Spleen (tissue), 11 donors: Measurements from ENCODE around the gene OSBPL10. TPM values are rescaled to one million over a fixed set of nuclear protein-coding genes. Genes with fewer than 3 reads are reported as not detected.
"Not testable (repeated sequence)": the region's sequence is repeated elsewhere in the genome, so short reads cannot be mapped to it uniquely, and the experiment has no call there.

ENCODE experiments used
- DNase-seq: peaks from one replicate; pipeline ENCODE4 v3.0.0-alpha.2; 2020
- H3K27ac ChIP-seq, 8 donors: fragments of 200-600 bp; sonication (generic) in 7 of 8; 1 replicate in 4 of 8; 2 replicates in 4 of 8; pipeline versions ENCODE4 v1.5.0 to v1.8.0; 2016 to 2021; ENCODE audit warnings: inconsistent platforms in 4 of 8, mild to moderate bottlenecking in 4 of 8, moderate library complexity in 1 of 8
- H3K27me3 ChIP-seq, 7 donors: fragments of 200-600 bp; sonication (generic) in 6 of 7; replicated peaks in 1 of 7; 1 replicate in 4 of 7; 2 replicates in 3 of 7; pipeline versions ENCODE4 v1.5.0 to v1.8.0; 2016 to 2021; ENCODE audit warnings: inconsistent platforms in 3 of 7, mild to moderate bottlenecking in 1 of 7
- H3K36me3 ChIP-seq, 6 donors: fragments of 200-600 bp; sonication (generic) in 5 of 6; 1 replicate in 4 of 6; 2 replicates in 2 of 6; pipeline versions ENCODE4 v1.5.0 to v1.8.0; 2016 to 2021; ENCODE audit warnings: inconsistent platforms in 2 of 6
- H3K4me1 ChIP-seq, 6 donors: fragments of 200-600 bp; sonication (generic) in 5 of 6; 1 replicate in 3 of 6; 2 replicates in 3 of 6; pipeline versions ENCODE4 v1.5.0 to v1.8.0; 2016 to 2021; ENCODE audit warnings: inconsistent platforms in 3 of 6
- H3K4me3 ChIP-seq, 8 donors: fragments of 200-600 bp; sonication (generic) in 7 of 8; 1 replicate in 4 of 8; 2 replicates in 4 of 8; pipeline versions ENCODE4 v1.5.0 to v1.8.0; 2016 to 2021; ENCODE audit warnings: inconsistent platforms in 4 of 8, mild to moderate bottlenecking in 4 of 8, moderate library complexity in 2 of 8
- H3K9me3 ChIP-seq, 8 donors: fragments of 200-600 bp; sonication (generic) in 7 of 8; 1 replicate in 4 of 8; 2 replicates in 4 of 8; pipeline versions ENCODE4 v1.5.0 to v1.8.0; 2016 to 2021; ENCODE audit warnings: inconsistent platforms in 4 of 8
- POLR2A ChIP-seq, 3 donors: fragments of 450-650 bp; IDR thresholded peaks; one replicate each; pipeline ENCODE4 v1.5.1; 2017; ENCODE audit warnings: antibody characterized with exemption in 3 of 3, mild to moderate bottlenecking in 1 of 3
- POLR2AphosphoS5 ChIP-seq, 3 donors: sonication (generic); formaldehyde crosslinking; IDR thresholded peaks; one replicate each; pipeline ENCODE4 v1.5.1; 2017; ENCODE audit warnings: antibody characterized with exemption in 3 of 3
- WGBS, 5 donors: extraction: QIAGEN DNeasy Blood & Tissue Kit in 3 of 5; methylation state at CpG; one replicate each; pipeline versions ENCODE4 v1.1.5 to v1.1.7; 2013 to 2018; 5-methylcytosine and 5-hydroxymethylcytosine counted together
- intact Hi-C: fragments of 100-400 bp; cut with DNase I; formaldehyde crosslinking; loops from one replicate; pipeline ENCODE4 v1.15.0; 2023; ENCODE audit warnings: low total_unique reads
- polyA plus RNA-seq, 3 donors: library from polyadenylated mRNA; stranded (reverse); fragments of 200-250 nt; gene quantifications; one replicate each; pipeline ENCODE4 v1.2.1, GENCODE V29; 2013
- total RNA-seq, 7 donors: library from RNA; depleted of rRNA in 3 of 7; stranded (reverse); fragments of >200 nt in 3 of 7; fragmentation: NEBNext Ultra II Directional in 4 of 7; extraction: Animal tissue kit (Norgen Biotek cat#: 25700) in 4 of 7; gene quantifications; one replicate each; pipeline versions ENCODE4 v1.1.0 to v1.2.1, GENCODE V29; 2016 to 2021
- TF ChIP-seq, protein P1 (sequence below), 11 experiments: fragments of 200-600 bp in 7 of 11; fragments of 450-650 bp in 4 of 11; sonication (generic) in 4 of 11; IDR thresholded peaks in 8 of 11; conservative IDR thresholded peaks in 3 of 11; 1 replicate in 7 of 11; 2 replicates in 4 of 11; pipeline versions ENCODE4 v1.4.0 to v1.8.0; 2016 to 2021; ENCODE audit warnings: antibody characterized with exemption in 11 of 11, inconsistent platforms in 4 of 11, mild to moderate bottlenecking in 1 of 11
- donor health status: healthy with polysubstance abuse.
- donor health status: DM: no; HTN: no; CAD: no; lungs with moderate emphysema.
- donor health status: DM: no; HTN: no; CAD: no.
- donor health status: Bipolar disorder and iron deficiency.
- donor health status: healthy.
- donor health status: DM: no; HTN: no; CAD: no.
- donor health status: DM: yes; HTN: yes; CAD: no.

The OSBPL10 gene
- total and polyA plus RNA-seq, 10 donors = 3.8 to 95.1 (median 56.5) TPM

DNA sequence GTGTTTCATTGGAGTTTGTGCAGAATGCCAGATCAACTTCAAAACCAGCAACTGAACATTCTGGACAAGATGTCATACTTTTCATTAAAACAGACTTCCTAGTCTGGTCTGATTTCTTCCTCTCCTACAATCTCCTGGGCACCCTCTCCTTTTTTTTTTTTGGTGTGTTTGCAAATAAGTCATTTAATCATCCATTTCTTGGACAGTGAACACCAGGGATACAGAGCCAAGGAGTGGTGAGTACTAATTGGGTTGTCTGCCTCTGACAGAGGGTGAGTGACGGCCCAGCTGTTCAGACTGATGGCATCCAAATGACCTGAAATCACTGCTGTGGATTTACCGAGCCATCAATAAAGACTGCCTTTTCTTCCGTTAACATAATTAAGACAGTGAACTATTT, 290.3 kb downstream of the OSBPL10 start:
- 92 to 99% (median 94%) methylated on average over 3 of the region's 3 CpGs for WGBS, 5 donors
- H3K4me1 ChIP-seq = peaks cover 0 to 7% (median 0%) of the 10 kb centered on the region in 6 donors
- no peak for DNase-seq
- intact Hi-C loops = no loop called here
- H3K36me3 ChIP-seq = peaks cover 0 to 42% (median 5%) of the 10 kb centered on the region in 6 donors
- H3K4me3 ChIP-seq = no peak overlapping the region
- peaks cover 0 to 12% (median 8%) of the 10 kb centered on the region in 8 donors for H3K9me3 ChIP-seq
- no peak overlapping the region for H3K27ac ChIP-seq
- H3K27me3 ChIP-seq = no peaks in the 10 kb centered on the region
- TF ChIP-seq, protein P1, sequence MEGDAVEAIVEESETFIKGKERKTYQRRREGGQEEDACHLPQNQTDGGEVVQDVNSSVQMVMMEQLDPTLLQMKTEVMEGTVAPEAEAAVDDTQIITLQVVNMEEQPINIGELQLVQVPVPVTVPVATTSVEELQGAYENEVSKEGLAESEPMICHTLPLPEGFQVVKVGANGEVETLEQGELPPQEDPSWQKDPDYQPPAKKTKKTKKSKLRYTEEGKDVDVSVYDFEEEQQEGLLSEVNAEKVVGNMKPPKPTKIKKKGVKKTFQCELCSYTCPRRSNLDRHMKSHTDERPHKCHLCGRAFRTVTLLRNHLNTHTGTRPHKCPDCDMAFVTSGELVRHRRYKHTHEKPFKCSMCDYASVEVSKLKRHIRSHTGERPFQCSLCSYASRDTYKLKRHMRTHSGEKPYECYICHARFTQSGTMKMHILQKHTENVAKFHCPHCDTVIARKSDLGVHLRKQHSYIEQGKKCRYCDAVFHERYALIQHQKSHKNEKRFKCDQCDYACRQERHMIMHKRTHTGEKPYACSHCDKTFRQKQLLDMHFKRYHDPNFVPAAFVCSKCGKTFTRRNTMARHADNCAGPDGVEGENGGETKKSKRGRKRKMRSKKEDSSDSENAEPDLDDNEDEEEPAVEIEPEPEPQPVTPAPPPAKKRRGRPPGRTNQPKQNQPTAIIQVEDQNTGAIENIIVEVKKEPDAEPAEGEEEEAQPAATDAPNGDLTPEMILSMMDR (IDR thresholded peaks at IDR 0.05 in 8 of 11, conservative IDR thresholded peaks at IDR 0.05 in 3 of 11) = no peak
- TF ChIP-seq POLR2AphosphoS5 (IDR thresholded peaks at IDR 0.05) (no peak), POLR2A (IDR thresholded peaks at IDR 0.05) (no peak)

DNA sequence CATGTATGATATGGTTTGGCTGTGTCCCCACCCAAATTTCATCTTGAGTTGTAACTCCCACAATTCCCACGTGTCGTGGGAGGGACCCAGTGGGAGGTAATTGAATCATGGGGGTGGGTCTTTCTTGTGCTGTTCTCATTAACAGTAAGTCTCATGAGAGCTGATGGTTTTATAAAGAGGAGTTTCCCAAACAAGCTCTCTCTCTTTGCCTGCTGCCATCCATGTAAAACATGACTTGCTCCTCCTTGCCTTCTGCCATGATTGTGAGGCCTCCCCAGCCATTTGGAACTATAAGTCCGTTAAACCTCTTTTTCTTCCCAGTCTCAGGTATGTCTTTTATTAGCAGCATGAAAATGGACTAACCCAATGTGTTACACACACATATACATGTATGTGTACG, 291.5 kb downstream of the OSBPL10 start:
- Histone ChIP-seq H3K36me3 (peaks cover 0 to 47% (median 5%) of the 10 kb centered on the region in 6 donors), H3K9me3 (peaks cover 0 to 12% (median 8%) of the 10 kb centered on the region in 8 donors)
- H3K27ac ChIP-seq, DNase-seq, H3K27me3 ChIP-seq, intact Hi-C loops, H3K4me3 ChIP-seq, H3K4me1 ChIP-seq: not testable (repeated sequence)
- WGBS, 5 donors = 91 to 96% (median 93%) methylated on average over 4 of the region's 4 CpGs

DNA sequence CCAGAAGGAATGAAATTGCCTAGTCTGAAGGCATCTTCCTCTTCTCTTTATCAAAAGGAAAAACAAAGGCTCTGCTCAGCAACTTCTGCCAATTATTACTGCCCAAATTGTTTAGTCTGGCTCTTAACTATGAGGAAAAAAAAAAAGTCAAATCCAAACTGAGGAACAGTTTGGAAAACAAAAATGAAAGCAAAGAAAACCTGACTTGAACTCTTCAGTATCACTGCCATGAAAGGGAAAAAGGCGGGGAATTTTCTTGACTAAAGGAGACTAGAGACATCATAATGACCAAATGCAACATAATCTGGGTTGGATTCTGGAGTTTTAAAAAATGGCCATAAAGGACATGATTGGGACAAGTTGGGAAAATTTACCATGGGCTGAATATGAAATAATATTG, 292.1 kb downstream of the OSBPL10 start:
- H3K27me3 ChIP-seq = no peaks in the 10 kb centered on the region
- intact Hi-C loops = no loop called here
- 86 to 97% (median 91%) methylated on average over 1 of the region's 1 CpG for WGBS, 5 donors
- H3K4me1 ChIP-seq = peaks cover 0 to 7% (median 0%) of the 10 kb centered on the region in 6 donors
- peaks cover 0 to 12% (median 8%) of the 10 kb centered on the region in 8 donors for H3K9me3 ChIP-seq
- no peak overlapping the region for H3K4me3 ChIP-seq
- H3K36me3 ChIP-seq = peaks cover 0 to 53% (median 8%) of the 10 kb centered on the region in 6 donors
- no peak for DNase-seq
- TF ChIP-seq POLR2A (IDR thresholded peaks at IDR 0.05) (no peak), POLR2AphosphoS5 (IDR thresholded peaks at IDR 0.05) (no peak)
- TF ChIP-seq, protein P1 (IDR thresholded peaks at IDR 0.05 in 8 of 11, conservative IDR thresholded peaks at IDR 0.05 in 3 of 11) = no peak
- H3K27ac ChIP-seq = no peak overlapping the region

DNA sequence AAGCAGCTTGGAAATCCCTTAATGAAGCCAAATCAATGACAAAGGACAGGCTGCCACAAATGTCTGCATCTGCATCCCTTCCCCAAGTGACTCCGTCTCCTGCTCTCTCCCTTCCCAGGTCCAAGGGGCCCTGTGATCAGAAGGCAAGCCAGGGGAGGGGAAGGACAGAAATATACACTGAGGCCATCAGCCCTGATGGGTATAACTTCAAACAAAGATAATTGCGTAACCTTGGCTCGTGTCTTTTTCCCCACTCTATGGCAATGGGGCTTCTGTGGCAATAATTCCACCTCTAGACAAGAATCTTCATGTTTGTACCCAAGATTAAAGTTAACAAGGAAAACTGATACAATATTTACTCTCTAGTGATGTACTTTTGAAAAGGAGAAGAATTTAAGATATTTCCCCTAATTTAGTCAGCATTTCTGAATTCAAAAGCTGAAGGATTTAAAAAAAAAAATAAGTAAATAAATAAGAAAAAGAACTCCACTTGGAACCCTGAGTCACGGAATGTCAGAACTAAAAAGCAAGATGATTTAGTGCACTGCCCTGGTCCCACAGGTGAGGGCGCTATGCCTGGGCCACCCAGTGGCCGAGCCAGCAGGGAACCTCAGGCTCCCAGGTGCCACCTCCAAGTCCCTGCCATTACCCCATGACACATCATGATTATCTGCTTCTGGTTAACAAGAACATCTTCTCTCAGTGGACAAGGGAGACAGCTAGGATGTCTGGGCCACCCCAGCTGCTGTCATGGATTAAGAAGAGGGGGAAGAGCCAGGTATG, 293.9 kb downstream of the OSBPL10 start:
- DNase-seq = no peak
- Histone ChIP-seq H3K27ac (no peak overlapping the region), H3K36me3 (peaks cover 3 to 57% (median 16%) of the 10 kb centered on the region in 6 donors), H3K4me1 (peaks cover 0 to 7% (median 0%) of the 10 kb centered on the region in 6 donors), H3K9me3 (peaks cover 0 to 12% (median 8%) of the 10 kb centered on the region in 8 donors), H3K4me3 (no peak overlapping the region), H3K27me3 (no peaks in the 10 kb centered on the region)
- intact Hi-C loops = no loop called here
- 87 to 94% (median 91%) methylated on average over 6 of the region's 6 CpGs for WGBS, 5 donors
- TF ChIP-seq, protein P1 (IDR thresholded peaks at IDR 0.05 in 8 of 11, conservative IDR thresholded peaks at IDR 0.05 in 3 of 11) = no peak
- TF ChIP-seq POLR2AphosphoS5 (IDR thresholded peaks at IDR 0.05) (no peak), POLR2A (IDR thresholded peaks at IDR 0.05) (no peak)
